Ovary (tissue), 3 donors: Measurements from ENCODE around the gene HECW1.

Experiments used
- POLR2A ChIP-seq: fragments of 450-650 bp; IDR thresholded peaks from one replicate; pipeline ENCODE4 v1.6.1; 2017; ENCODE audit warnings: antibody characterized with exemption, mild to moderate bottlenecking, moderate library complexity
- TF ChIP-seq, protein P1 (sequence below), 3 donors: fragments of 450-650 bp in 2 of 3; fragments of 200-600 bp in 1 of 3; IDR thresholded peaks; one replicate each; pipeline versions ENCODE4 v1.5.1 to v1.8.0; 2016 to 2022; ENCODE audit warnings: antibody characterized with exemption in 3 of 3, mild to moderate bottlenecking in 1 of 3
- donor health status: DM: no; HTN: no; CAD: no.

DNA sequence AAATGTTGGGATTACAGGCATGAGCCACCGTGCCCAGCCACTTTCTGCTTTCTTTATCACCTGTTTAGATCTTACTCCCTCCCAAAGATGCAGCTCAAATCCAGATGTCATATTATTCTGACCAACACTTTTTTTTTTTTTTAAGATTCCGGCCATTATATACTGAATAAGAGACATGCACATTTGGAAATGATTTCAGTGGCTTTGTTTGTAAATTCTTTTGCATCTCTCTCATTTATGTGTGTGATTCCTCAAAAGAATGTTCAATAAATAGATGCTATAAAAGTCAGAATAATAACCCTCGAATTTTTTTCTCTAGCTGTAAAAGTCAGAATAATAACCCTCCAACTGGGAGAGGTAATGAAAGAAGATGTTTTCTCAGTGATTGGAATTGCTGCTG, 25.4 kb downstream of the HECW1 start:
- TF ChIP-seq POLR2A = no peak
- TF ChIP-seq, protein P1, sequence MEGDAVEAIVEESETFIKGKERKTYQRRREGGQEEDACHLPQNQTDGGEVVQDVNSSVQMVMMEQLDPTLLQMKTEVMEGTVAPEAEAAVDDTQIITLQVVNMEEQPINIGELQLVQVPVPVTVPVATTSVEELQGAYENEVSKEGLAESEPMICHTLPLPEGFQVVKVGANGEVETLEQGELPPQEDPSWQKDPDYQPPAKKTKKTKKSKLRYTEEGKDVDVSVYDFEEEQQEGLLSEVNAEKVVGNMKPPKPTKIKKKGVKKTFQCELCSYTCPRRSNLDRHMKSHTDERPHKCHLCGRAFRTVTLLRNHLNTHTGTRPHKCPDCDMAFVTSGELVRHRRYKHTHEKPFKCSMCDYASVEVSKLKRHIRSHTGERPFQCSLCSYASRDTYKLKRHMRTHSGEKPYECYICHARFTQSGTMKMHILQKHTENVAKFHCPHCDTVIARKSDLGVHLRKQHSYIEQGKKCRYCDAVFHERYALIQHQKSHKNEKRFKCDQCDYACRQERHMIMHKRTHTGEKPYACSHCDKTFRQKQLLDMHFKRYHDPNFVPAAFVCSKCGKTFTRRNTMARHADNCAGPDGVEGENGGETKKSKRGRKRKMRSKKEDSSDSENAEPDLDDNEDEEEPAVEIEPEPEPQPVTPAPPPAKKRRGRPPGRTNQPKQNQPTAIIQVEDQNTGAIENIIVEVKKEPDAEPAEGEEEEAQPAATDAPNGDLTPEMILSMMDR (IDR thresholded peaks at IDR 0.05) = no peak
